ENCODE results near the gene DYNAP. TPM values are rescaled to one million over a fixed set of nuclear protein-coding genes. Genes with fewer than 3 reads are reported as not detected.

Gene DYNAP
- total RNA-seq, 1 donor from 2014 or later = not detected

GRCh38 chr18:54604211-54604610, 13.2 kb downstream of the DYNAP start:
- H3K36me3 ChIP-seq = no peaks in the 10 kb centered on the region
- H3K27ac ChIP-seq = no peak overlapping the region
- intact Hi-C loops (cut with DNase I) = no loop called here
- no peak for TF ChIP-seq CTCF (IDR thresholded peaks at IDR 0.05)
- no peak overlapping the region for H3K4me3 ChIP-seq
- H3K27me3 ChIP-seq (ENCODE audit: low read depth) = no peaks in the 10 kb centered on the region
- ATAC-seq (no peak), DNase-seq (no peak)
- H3K9me3 ChIP-seq = no peaks in the 10 kb centered on the region
- H3K4me1 ChIP-seq = no peaks in the 10 kb centered on the region

GRCh38 chr18:54606835-54607212, 15.8 kb downstream of the DYNAP start:
- peak overlapping the region; percentile 34 for H3K4me3 ChIP-seq

GRCh38 chr18:54607213-54608027, 16.4 kb downstream of the DYNAP start:
- no peak for DNase-seq

More at GRCh38 chr18:54606835-54607212, 15.8 kb downstream of the DYNAP start:
- intact Hi-C loops (cut with DNase I) = no loop called here
- H3K27me3 ChIP-seq (ENCODE audit: low read depth) = no peaks in the 10 kb centered on the region
- no peaks in the 10 kb centered on the region for H3K4me1 ChIP-seq
- DNase-seq (peak; percentile 43), ATAC-seq (peak; percentile 79 to 89)
- H3K36me3 ChIP-seq = no peaks in the 10 kb centered on the region
- peak overlapping the region; percentile 78 for H3K27ac ChIP-seq
- no peak for TF ChIP-seq CTCF (IDR thresholded peaks at IDR 0.05)
- H3K9me3 ChIP-seq = no peaks in the 10 kb centered on the region

GRCh38 chr18:54608028-54608642, 17.1 kb downstream of the DYNAP start:
- DNase-seq = no peak

More at GRCh38 chr18:54607213-54608027, 16.4 kb downstream of the DYNAP start:
- H3K4me3 ChIP-seq = peak overlapping the region; percentile 34
- peak; percentile 74 to 86 for ATAC-seq
- no peaks in the 10 kb centered on the region for H3K9me3 ChIP-seq
- TF ChIP-seq CTCF (IDR thresholded peaks at IDR 0.05) = no peak
- no peaks in the 10 kb centered on the region for H3K36me3 ChIP-seq
- intact Hi-C loops (cut with DNase I) = no loop called here
- H3K27ac ChIP-seq = peak overlapping the region; percentile 78
- no peaks in the 10 kb centered on the region for H3K4me1 ChIP-seq
- no peaks in the 10 kb centered on the region for H3K27me3 ChIP-seq (ENCODE audit: low read depth)

GRCh38 chr18:54611816-54612215, 20.8 kb downstream of the DYNAP start:
- ATAC-seq = no peak
- DNase-seq = no peak
- Histone ChIP-seq H3K4me3 (no peak overlapping the region), H3K27me3 (ENCODE audit: low read depth) (no peaks in the 10 kb centered on the region), H3K36me3 (no peaks in the 10 kb centered on the region), H3K4me1 (no peaks in the 10 kb centered on the region), H3K9me3 (no peaks in the 10 kb centered on the region), H3K27ac (no peak overlapping the region)
- intact Hi-C loops (cut with DNase I) = no loop called here
- TF ChIP-seq CTCF (IDR thresholded peaks at IDR 0.05) = no peak

More at GRCh38 chr18:54608028-54608642, 17.1 kb downstream of the DYNAP start:
- peak overlapping the region; percentile 78 for H3K27ac ChIP-seq
- peak in 1 of 2 donors; percentile 62 for ATAC-seq
- H3K4me1 ChIP-seq = no peaks in the 10 kb centered on the region
- peak overlapping the region; percentile 34 for H3K4me3 ChIP-seq
- no peaks in the 10 kb centered on the region for H3K27me3 ChIP-seq (ENCODE audit: low read depth)
- H3K9me3 ChIP-seq = no peaks in the 10 kb centered on the region
- no peak for TF ChIP-seq CTCF (IDR thresholded peaks at IDR 0.05)
- no peaks in the 10 kb centered on the region for H3K36me3 ChIP-seq
- intact Hi-C loops (cut with DNase I) = no loop called here

Data from lower lobe of right lung (tissue), 2 donors.